Adipose tissue (tissue), 3 donors: ENCODE data around the gene C16orf96. TPM values are rescaled to one million over a fixed set of nuclear protein-coding genes. Genes with fewer than 3 reads are reported as not detected.

Source experiments
- H3K27ac ChIP-seq: one replicate; pipeline ENCODE4 v1.5.1; 2013; ENCODE audit warnings: low read depth, low read length
- WGBS, 3 donors: extraction: QIAGEN DNeasy Blood & Tissue Kit; methylation state at CpG; one replicate each; pipeline ENCODE4 v1.1.7; 2013; 5-methylcytosine and 5-hydroxymethylcytosine counted together
- polyA plus RNA-seq, 3 donors: library from polyadenylated mRNA; stranded (reverse); fragments of 200-250 nt; gene quantifications; one replicate each; pipeline ENCODE4 v1.2.3, GENCODE V29; 2013
- donor health status: healthy with polysubstance abuse.
- donor health status: Bipolar disorder and iron deficiency.
- donor health status: healthy.

The C16orf96 gene
- polyA plus RNA-seq, 3 donors: 0.01 to 0.21 TPM; not detected in 1

- H3K27ac ChIP-seq: no peak overlapping the region
- 40 to 65% (median 65%) methylated on average over 8 of the region's 8 CpGs for WGBS, 3 donors
Observed at GRCh38 chr16:4522051-4522581, 34.0 kb upstream of the C16orf96 start.

GRCh38 chr16:4523686-4524085 is 32.5 kb upstream of the C16orf96 start:
- no peak overlapping the region for H3K27ac ChIP-seq
- WGBS, 3 donors: 81 to 95% (median 93%) methylated on average over 4 of the region's 4 CpGs

- H3K27ac ChIP-seq: no peak overlapping the region
Observed at GRCh38 chr16:4524571-4524970, 31.6 kb upstream of the C16orf96 start.

- 56 to 70% (median 62%) methylated on average over 7 of the region's 7 CpGs for whole genome bisulfite sequencing, 3 donors
- no peak overlapping the region for H3K27ac ChIP-seq
Observed at GRCh38 chr16:4525069-4525468, 31.1 kb upstream of the C16orf96 start.

- WGBS, 3 donors: 69 to 83% (median 74%) methylated on average over 13 of the region's 13 CpGs
- no peak overlapping the region for H3K27ac ChIP-seq
Observed at GRCh38 chr16:4525634-4526277, 30.4 kb upstream of the C16orf96 start.

- WGBS, 3 donors: 45 to 68% (median 64%) methylated on average over 16 of the region's 16 CpGs
- H3K27ac ChIP-seq: no peak overlapping the region
Observed at GRCh38 chr16:4529085-4530060, 26.8 kb upstream of the C16orf96 start.

- WGBS, 3 donors: 75 to 93% (median 88%) methylated on average over 8 of the region's 8 CpGs
- no peak overlapping the region for H3K27ac ChIP-seq
Observed at GRCh38 chr16:4531811-4532210, 24.3 kb upstream of the C16orf96 start.

- WGBS, 3 donors: 92 to 97% (median 97%) methylated on average over 10 of the region's 10 CpGs
Observed at GRCh38 chr16:4532238-4532637, 23.9 kb upstream of the C16orf96 start.

GRCh38 chr16:4533490-4533889 is 22.6 kb upstream of the C16orf96 start:
- WGBS, 3 donors: 79 to 86% (median 82%) methylated on average over 6 of the region's 6 CpGs
- no peak overlapping the region for H3K27ac ChIP-seq

More at GRCh38 chr16:4532238-4532637, 23.9 kb upstream of the C16orf96 start:
- no peak overlapping the region for H3K27ac ChIP-seq

GRCh38 chr16:4534151-4534790 is 21.9 kb upstream of the C16orf96 start:
- 54 to 79% (median 73%) methylated on average over 13 of the region's 13 CpGs for WGBS, 3 donors

GRCh38 chr16:4535627-4536108 is 20.5 kb upstream of the C16orf96 start:
- 73 to 82% (median 77%) methylated on average over 7 of the region's 7 CpGs for WGBS, 3 donors
- H3K27ac ChIP-seq: no peak overlapping the region

More at GRCh38 chr16:4534151-4534790, 21.9 kb upstream of the C16orf96 start:
- H3K27ac ChIP-seq: no peak overlapping the region

GRCh38 chr16:4536391-4537106 is 19.6 kb upstream of the C16orf96 start:
- H3K27ac ChIP-seq: no peak overlapping the region
- WGBS, 3 donors: 79 to 91% (median 90%) methylated on average over 15 of the region's 15 CpGs

GRCh38 chr16:4537376-4538343 is 18.5 kb upstream of the C16orf96 start:
- 6 to 16% (median 14%) methylated on average over 73 to 75 of the region's 75 CpGs for WGBS, 3 donors
- H3K27ac ChIP-seq: no peak overlapping the region

- no peak within 1 kb of the TSS for H3K27ac ChIP-seq
- WGBS, 3 donors: 4 to 5% (median 4%) methylated on average over 58 to 67 of the region's 67 CpGs
Observed at GRCh38 chr16:4538350-4539235, 17.5 kb upstream of the C16orf96 start, which contains the start of gene CDIP1. Gene CDIP1, minus strand, starts transcription at chr16:4538773. Its CDS starts 24,643 bp downstream, at chr16:4514130.

- no peak overlapping the region for H3K27ac ChIP-seq
- 95 to 100% (median 95%) methylated on average over 2 of the region's 2 CpGs for WGBS, 3 donors
Observed at GRCh38 chr16:4539716-4540284, 16.3 kb upstream of the C16orf96 start.

- no peak overlapping the region for H3K27ac ChIP-seq
- WGBS, 3 donors: 74 to 81% (median 75%) methylated on average over 8 of the region's 8 CpGs
Observed at GRCh38 chr16:4544473-4544872, 11.7 kb upstream of the C16orf96 start.
